Islet of Langerhans (tissue), 1 donor: ENCODE data around the gene C1QL3.

Source experiments
- FAIRE-seq: peaks from one replicate; lab custom pipeline; 2011; peaks lifted over from hg19 to GRCh38; lab: Jason Lieb, UNC

C1QL3 gene

GRCh38 chr10:16521311-16522016 lies at the start of gene C1QL3:
Gene C1QL3, minus strand, starts transcription at chr10:16521879. Its CDS starts 814 bp downstream, at chr10:16521065.
- no peak for FAIRE-seq

- no peak for FAIRE-seq
Observed at GRCh38 chr10:16570731-16571130, 49.1 kb upstream of the C1QL3 start.

GRCh38 chr10:16566202-16566805 lies 44.6 kb upstream of the C1QL3 start:
- no peak for FAIRE-seq

- no peak for FAIRE-seq
Observed at GRCh38 chr10:16565604-16566003, 43.9 kb upstream of the C1QL3 start.

GRCh38 chr10:16562891-16563290 lies 41.2 kb upstream of the C1QL3 start:
- FAIRE-seq, result no peak

- FAIRE-seq, result no peak
Observed at GRCh38 chr10:16559236-16559773, 37.6 kb upstream of the C1QL3 start.

- FAIRE-seq, result no peak
Observed at GRCh38 chr10:16547973-16548372, 26.3 kb upstream of the C1QL3 start.

GRCh38 chr10:16545116-16545736 lies 23.5 kb upstream of the C1QL3 start:
- FAIRE-seq, result no peak

- FAIRE-seq, result no peak
Observed at GRCh38 chr10:16544591-16544990, 22.9 kb upstream of the C1QL3 start.

GRCh38 chr10:16544099-16544498 lies 22.4 kb upstream of the C1QL3 start:
- no peak for FAIRE-seq

GRCh38 chr10:16536155-16536554 lies 14.5 kb upstream of the C1QL3 start:
- FAIRE-seq, result no peak

- no peak for FAIRE-seq
Observed at GRCh38 chr10:16529853-16530252, 8.2 kb upstream of the C1QL3 start.

GRCh38 chr10:16527452-16527851 lies 5.8 kb upstream of the C1QL3 start:
- no peak for FAIRE-seq

- FAIRE-seq, result no peak
Observed at GRCh38 chr10:16520900-16521299, 779 bp downstream of the C1QL3 start.

- FAIRE-seq, result no peak
Observed at GRCh38 chr10:16519908-16520861, 1.5 kb downstream of the C1QL3 start.

GRCh38 chr10:16519250-16519907 lies 2.3 kb downstream of the C1QL3 start:
- FAIRE-seq, result no peak

- no peak for FAIRE-seq
Observed at GRCh38 chr10:16518822-16519221, 2.9 kb downstream of the C1QL3 start.

GRCh38 chr10:16510843-16511242 lies 10.8 kb downstream of the C1QL3 start:
- FAIRE-seq, result no peak

GRCh38 chr10:16509996-16510395 lies 11.7 kb downstream of the C1QL3 start:
- no peak for FAIRE-seq

GRCh38 chr10:16505161-16505560 lies 16.5 kb downstream of the C1QL3 start:
- FAIRE-seq, result no peak

- no peak for FAIRE-seq
Observed at GRCh38 chr10:16497911-16498310, 23.8 kb downstream of the C1QL3 start.
